Naive thymus-derived CD4-positive, alpha-beta T cell (primary cell): ENCODE measurements around the gene FSTL3. TPM values are rescaled to one million over a fixed set of nuclear protein-coding genes. Genes with fewer than 3 reads are reported as not detected.
A peak's percentile ranks its signal among the peaks of the same experiment; 100 is the strongest.

Source experiments
- ATAC-seq: fragments of 150-1000 bp; cut with Tn5 transposase; 2 replicates; pipeline ENCODE4 v1.10.0; 2021; ENCODE audit warnings: mild to moderate bottlenecking, moderate library complexity
- CTCF ChIA-PET: fragments of 350-600 bp; sonication (Branson Sonifier 250); formaldehyde crosslinking; loops from one replicate; lab custom pipeline; 2021; ENCODE audit warnings: antibody characterized with exemption; lab: Charles Lee
- POLR2A ChIA-PET: fragments of 350-600 bp; sonication (Branson Sonifier 250); formaldehyde crosslinking; loops from one replicate; lab custom pipeline; 2021; ENCODE audit warnings: antibody characterized with exemption, inconsistent platforms; lab: Charles Lee
- DNase-seq, 9 donors: peaks; one replicate each; pipeline versions ENCODE4 v3.0.0 to v3.0.0-alpha.2; 2020 to 2022; ENCODE audit warnings: mixed read lengths in 1 of 9
- H3K27ac ChIP-seq: one replicate; pipeline ENCODE4 v1.7.0; 2013; ENCODE audit warnings: mild to moderate bottlenecking, low read depth, low read length, moderate library complexity
- H3K27me3 ChIP-seq, 2 donors: one replicate each; pipeline ENCODE4 v1.7.0; 2013; ENCODE audit warnings: low read length in 2 of 2, mild to moderate bottlenecking in 2 of 2, moderate library complexity in 2 of 2; ENCODE audit not compliant: control insufficient read depth in 2 of 2, insufficient read depth in 2 of 2
- H3K36me3 ChIP-seq, 3 experiments: 1 replicate in 2 of 3; 2 replicates in 1 of 3; pipeline ENCODE4 v1.7.0; 2013; ENCODE audit warnings: low read length in 3 of 3, mild to moderate bottlenecking in 3 of 3, moderate library complexity in 1 of 3; ENCODE audit not compliant: insufficient read depth in 3 of 3, control insufficient read depth in 2 of 3
- H3K4me1 ChIP-seq, 2 donors: one replicate each; pipeline ENCODE4 v1.7.0; 2013; ENCODE audit warnings: low read length in 2 of 2, mild to moderate bottlenecking in 2 of 2, moderate library complexity in 1 of 2; ENCODE audit not compliant: control insufficient read depth in 2 of 2, insufficient read depth in 2 of 2
- H3K4me3 ChIP-seq: 2 replicates; pipeline ENCODE4 v1.7.0; 2013; ENCODE audit warnings: mild to moderate bottlenecking, low read length
- H3K9me3 ChIP-seq, 3 experiments: 1 replicate in 2 of 3; 2 replicates in 1 of 3; pipeline ENCODE4 v1.7.0; 2013; ENCODE audit warnings: low read length in 3 of 3; ENCODE audit not compliant: control insufficient read depth in 2 of 3
- H3K27ac Mint-ChIP-seq, 9 donors: one replicate each; pipeline ENCODE4 v1.8.0; 2020 to 2022; ENCODE audit warnings: mixed read lengths in 9 of 9, mild to moderate bottlenecking in 8 of 9, moderate library complexity in 5 of 9, inconsistent platforms in 2 of 9
- H3K27me3 Mint-ChIP-seq, 5 donors: one replicate each; pipeline ENCODE4 v1.8.0; 2021 to 2022; ENCODE audit warnings: mixed read lengths in 5 of 5, mild to moderate bottlenecking in 1 of 5
- H3K36me3 Mint-ChIP-seq, 5 donors: one replicate each; pipeline ENCODE4 v1.8.0; 2020 to 2022; ENCODE audit warnings: mixed read lengths in 5 of 5, mild to moderate bottlenecking in 3 of 5, inconsistent platforms in 1 of 5
- H3K4me1 Mint-ChIP-seq, 7 donors: one replicate each; pipeline ENCODE4 v1.8.0; 2020 to 2022; ENCODE audit warnings: mixed read lengths in 7 of 7, mild to moderate bottlenecking in 3 of 7, inconsistent platforms in 1 of 7
- H3K4me3 Mint-ChIP-seq, 10 donors: one replicate each; pipeline ENCODE4 v1.8.0; 2020 to 2022; ENCODE audit warnings: mild to moderate bottlenecking in 10 of 10, mixed read lengths in 10 of 10, moderate library complexity in 6 of 10, inconsistent platforms in 2 of 10
- H3K9me3 Mint-ChIP-seq, 11 donors: one replicate each; pipeline ENCODE4 v1.8.0; 2020 to 2022; ENCODE audit warnings: mixed read lengths in 11 of 11, mild to moderate bottlenecking in 4 of 11, inconsistent platforms in 1 of 11, moderate library complexity in 1 of 11
- intact Hi-C, 2 donors: fragments of 100-400 bp; cut with micrococcal nuclease; formaldehyde crosslinking; loops; one replicate each; pipeline ENCODE4 v1.15.1; 2023
- polyA plus RNA-seq, 2 donors: library from polyadenylated mRNA; unstranded; fragments of 300-500 nt; fragmentation: Illumina TruSeq; gene quantifications; one replicate each; pipeline ENCODE4 v1.2.3, GENCODE V29; 2021
- total RNA-seq, 6 experiments: library from RNA in 5 of 6; stranded (reverse) in 5 of 6; gene quantifications; 1 replicate in 5 of 6; 2 replicates in 1 of 6; pipeline ENCODE4 v1.2.3 and lab custom pipeline; 2021 to 2026

Gene FSTL3
- total and polyA plus RNA-seq, 7 experiments from 2014 or later, result 2.7 to 6.4 (median 4.7) TPM

DNA sequence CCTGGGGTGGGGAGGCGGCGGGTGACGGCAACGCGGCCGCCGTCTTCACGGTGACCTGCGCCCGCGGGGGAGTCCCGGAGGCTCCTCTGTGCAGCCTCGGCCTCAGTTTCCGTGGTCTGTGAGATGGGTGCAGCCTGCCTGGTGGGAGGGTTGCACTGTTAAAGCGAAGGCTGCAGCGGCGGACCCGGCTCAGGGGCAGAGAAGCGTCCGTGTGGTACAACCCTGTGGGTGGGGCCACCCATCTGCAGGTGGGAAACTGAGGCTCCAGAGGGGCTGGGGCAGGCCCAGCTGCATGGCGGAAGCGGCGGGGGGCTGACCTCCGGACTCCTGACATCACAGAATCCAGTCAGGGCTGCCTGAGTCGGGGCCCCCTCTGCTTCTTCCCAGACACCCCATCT, 36.0 kb upstream of the FSTL3 start:
- H3K9me3 Mint-ChIP-seq, result no peaks in the 10 kb centered on the region
- Histone ChIP-seq H3K27me3 (no peaks in the 10 kb centered on the region), H3K9me3 (no peaks in the 10 kb centered on the region), H3K36me3 (peaks cover 0 to 12% (median 0%) of the 10 kb centered on the region in 3 experiments), H3K4me3 (no peak overlapping the region), H3K27ac (peak overlapping the region; percentile 45), H3K4me1 (peaks cover 10 to 15% of the 10 kb centered on the region in 2 donors)
- ChIA-PET CTCF (no interaction called here), POLR2A (interaction anchor here (0.5 kb wide), 1 partner anchor 67 kb away, joined by 3 read pairs; no protein-coding TSS in a partner anchor)
- ATAC-seq, result no peak
- H3K27me3 Mint-ChIP-seq, result peaks cover 0 to 3% (median 0%) of the 10 kb centered on the region in 5 donors
- H3K4me1 Mint-ChIP-seq, result peaks cover 5 to 13% (median 6%) of the 10 kb centered on the region in 7 donors
- H3K4me3 Mint-ChIP-seq, result peak overlapping the region in 1 of 10 donors; percentile 16
- H3K27ac Mint-ChIP-seq, result no peak overlapping the region
- H3K36me3 Mint-ChIP-seq, result no peaks in the 10 kb centered on the region
- DNase-seq, result no peak
- intact Hi-C loops, result no loop called here

DNA sequence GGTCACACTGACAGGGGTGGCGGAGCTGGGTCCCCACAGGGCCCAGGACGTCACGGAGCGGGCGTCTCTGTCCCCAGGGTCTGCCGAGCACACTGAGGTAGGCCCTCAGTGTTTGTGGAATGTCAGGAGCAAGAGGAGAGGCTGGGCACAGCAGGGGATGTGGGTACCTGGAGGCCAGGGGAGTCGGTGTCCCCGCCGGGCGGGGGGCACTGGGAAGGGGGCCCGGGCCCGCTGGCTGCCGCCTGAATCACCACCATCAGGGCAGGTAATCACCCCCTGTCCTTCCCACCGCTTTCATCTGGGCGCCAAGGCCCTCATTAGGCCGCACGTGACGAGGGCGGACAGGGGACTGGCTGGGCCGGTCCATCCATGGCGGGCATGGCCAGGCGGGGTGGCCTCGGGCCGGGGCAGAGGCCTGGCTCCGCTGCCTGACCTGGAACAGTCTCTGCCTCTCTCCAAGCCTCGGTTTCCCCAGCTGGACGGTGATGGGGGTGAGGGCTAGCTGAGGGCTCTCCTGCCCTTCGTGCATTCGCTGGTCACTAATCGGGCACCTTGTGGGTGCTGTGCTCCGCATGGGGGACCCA, 35.5 kb upstream of the FSTL3 start:
- peak overlapping the region in 1 of 9 donors; percentile 81 for H3K27ac Mint-ChIP-seq
- peak overlapping the region; percentile 45 for H3K27ac ChIP-seq
- ATAC-seq (no peak), DNase-seq (no peak)
- H3K4me1 ChIP-seq, result peaks cover 10 to 15% of the 10 kb centered on the region in 2 donors
- peak overlapping the region in 2 of 10 donors; percentile 9 to 16 for H3K4me3 Mint-ChIP-seq
- no peaks in the 10 kb centered on the region for H3K27me3 ChIP-seq
- H3K36me3 ChIP-seq, result peaks cover 0 to 14% (median 0%) of the 10 kb centered on the region in 3 experiments
- peaks cover 5 to 13% (median 6%) of the 10 kb centered on the region in 7 donors for H3K4me1 Mint-ChIP-seq
- intact Hi-C loops, result no loop called here
- no peaks in the 10 kb centered on the region for H3K9me3 Mint-ChIP-seq
- peaks cover 0 to 3% (median 0%) of the 10 kb centered on the region in 5 donors for H3K27me3 Mint-ChIP-seq
- no peak overlapping the region for H3K4me3 ChIP-seq
- CTCF ChIA-PET, result interaction anchor here (0.7 kb wide), 1 partner anchor 99 kb away, joined by 3 read pairs; no protein-coding TSS in a partner anchor
- no peaks in the 10 kb centered on the region for H3K36me3 Mint-ChIP-seq
- H3K9me3 ChIP-seq, result no peaks in the 10 kb centered on the region
- POLR2A ChIA-PET, result interaction anchor here (0.6 kb wide), 1 partner anchor 439 kb away, joined by 3 read pairs; no protein-coding TSS in a partner anchor

GRCh38 chr19:641702-642101, 34.5 kb upstream of the FSTL3 start:
- no peaks in the 10 kb centered on the region for H3K9me3 Mint-ChIP-seq
- intact Hi-C loops, result no loop called here
- peaks cover 0 to 3% (median 0%) of the 10 kb centered on the region in 5 donors for H3K27me3 Mint-ChIP-seq
- no peaks in the 10 kb centered on the region for H3K27me3 ChIP-seq
- ATAC-seq, result no peak
- H3K9me3 ChIP-seq, result no peaks in the 10 kb centered on the region
- peaks cover 10 to 15% of the 10 kb centered on the region in 2 donors for H3K4me1 ChIP-seq
- POLR2A ChIA-PET, result interaction anchor here (0.7 kb wide), 1 partner anchor 14 kb away, joined by 3 read pairs; no protein-coding TSS in a partner anchor
- peaks cover 5 to 13% (median 6%) of the 10 kb centered on the region in 7 donors for H3K4me1 Mint-ChIP-seq
- no peak overlapping the region for H3K4me3 Mint-ChIP-seq
- no peak for DNase-seq
- peaks cover 0 to 4% (median 0%) of the 10 kb centered on the region in 5 donors for H3K36me3 Mint-ChIP-seq
- no peak overlapping the region for H3K27ac ChIP-seq
- CTCF ChIA-PET, result no interaction called here
- H3K27ac Mint-ChIP-seq, result no peak overlapping the region
- no peak overlapping the region for H3K4me3 ChIP-seq
- peaks cover 0 to 24% (median 0%) of the 10 kb centered on the region in 3 experiments for H3K36me3 ChIP-seq

DNA sequence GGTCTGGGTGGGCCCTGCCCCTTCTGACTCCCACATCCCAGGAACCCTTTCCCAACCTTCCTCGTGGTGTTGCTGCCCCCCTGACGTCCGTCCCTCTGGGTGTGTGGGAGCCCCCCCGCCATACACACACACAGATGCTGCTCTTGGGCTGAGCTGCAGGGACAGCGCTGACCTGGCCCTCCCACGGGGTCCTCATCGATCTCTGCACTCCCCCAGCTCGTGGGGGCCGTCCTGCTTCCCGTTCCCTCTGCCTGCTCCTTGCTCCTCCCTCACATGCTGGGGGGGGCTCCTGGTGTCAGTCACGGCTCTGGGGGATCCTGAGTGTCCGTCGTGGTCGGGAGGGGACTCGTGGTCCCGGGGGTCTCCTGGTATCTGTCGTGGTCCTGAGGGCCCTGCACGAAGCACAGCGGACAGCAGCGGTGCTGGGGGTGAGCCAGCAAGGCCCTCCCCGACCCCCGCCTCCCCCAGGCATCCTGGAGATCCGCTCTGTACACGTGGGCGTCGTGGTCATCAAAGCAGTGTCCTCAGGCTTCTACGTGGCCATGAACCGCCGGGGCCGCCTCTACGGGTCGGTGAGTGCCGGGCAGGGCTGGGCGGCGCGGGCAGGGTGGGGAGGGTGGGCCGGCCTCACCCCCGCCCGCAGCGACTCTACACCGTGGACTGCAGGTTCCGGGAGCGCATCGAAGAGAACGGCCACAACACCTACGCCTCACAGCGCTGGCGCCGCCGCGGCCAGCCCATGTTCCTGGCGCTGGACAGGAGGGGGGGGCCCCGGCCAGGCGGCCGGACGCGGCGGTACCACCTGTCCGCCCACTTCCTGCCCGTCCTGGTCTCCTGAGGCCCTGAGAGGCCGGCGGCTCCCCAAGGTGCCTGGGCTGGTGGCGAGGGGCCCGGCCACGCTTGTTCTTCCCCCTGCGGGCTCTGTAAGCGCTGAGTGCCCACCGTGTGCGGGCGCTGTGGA, 33.1 kb upstream of the FSTL3 start:
- ATAC-seq (no peak), DNase-seq (no peak)
- peaks cover 0 to 3% (median 0%) of the 10 kb centered on the region in 5 donors for H3K27me3 Mint-ChIP-seq
- H3K27me3 ChIP-seq, result no peaks in the 10 kb centered on the region
- H3K36me3 ChIP-seq, result peaks cover 0 to 37% (median 0%) of the 10 kb centered on the region in 3 experiments
- no peaks in the 10 kb centered on the region for H3K9me3 ChIP-seq
- H3K4me3 Mint-ChIP-seq, result no peak overlapping the region
- H3K27ac ChIP-seq, result no peak overlapping the region
- peaks cover 10 to 15% of the 10 kb centered on the region in 2 donors for H3K4me1 ChIP-seq
- ChIA-PET POLR2A (no interaction called here), CTCF (no interaction called here)
- H3K9me3 Mint-ChIP-seq, result no peaks in the 10 kb centered on the region
- no peak overlapping the region for H3K4me3 ChIP-seq
- H3K27ac Mint-ChIP-seq, result no peak overlapping the region
- intact Hi-C loops, result no loop called here
- peaks cover 5 to 11% (median 6%) of the 10 kb centered on the region in 7 donors for H3K4me1 Mint-ChIP-seq
- H3K36me3 Mint-ChIP-seq, result peaks cover 0 to 4% (median 0%) of the 10 kb centered on the region in 5 donors

GRCh38 chr19:643736-644135, 32.5 kb upstream of the FSTL3 start:
- no peak for DNase-seq
- ChIA-PET CTCF (no interaction called here), POLR2A (no interaction called here)
- Histone ChIP-seq H3K27me3 (no peaks in the 10 kb centered on the region), H3K36me3 (peaks cover 0 to 43% (median 0%) of the 10 kb centered on the region in 3 experiments), H3K4me1 (peaks cover 7 to 10% of the 10 kb centered on the region in 2 donors), H3K4me3 (no peak overlapping the region), H3K9me3 (no peaks in the 10 kb centered on the region), H3K27ac (no peak overlapping the region)
- no peak for ATAC-seq
- Mint-ChIP-seq H3K9me3 (no peaks in the 10 kb centered on the region), H3K36me3 (peaks cover 0 to 4% (median 0%) of the 10 kb centered on the region in 5 donors), H3K4me1 (peaks cover 5 to 11% (median 6%) of the 10 kb centered on the region in 7 donors), H3K4me3 (no peak overlapping the region), H3K27me3 (peaks cover 0 to 3% (median 0%) of the 10 kb centered on the region in 5 donors), H3K27ac (no peak overlapping the region)
- intact Hi-C loops, result no loop called here

GRCh38 chr19:644363-644762, 31.8 kb upstream of the FSTL3 start:
- Mint-ChIP-seq H3K9me3 (no peaks in the 10 kb centered on the region), H3K27ac (peak overlapping the region in 2 of 9 donors; percentile 43 to 51), H3K4me3 (no peak overlapping the region), H3K4me1 (peaks cover 1 to 7% (median 2%) of the 10 kb centered on the region in 7 donors), H3K36me3 (peaks cover 0 to 4% (median 0%) of the 10 kb centered on the region in 5 donors), H3K27me3 (peaks cover 0 to 1% (median 0%) of the 10 kb centered on the region in 5 donors)
- no peak for ATAC-seq
- H3K4me3 ChIP-seq, result no peak overlapping the region
- POLR2A ChIA-PET, result no interaction called here
- no peaks in the 10 kb centered on the region for H3K27me3 ChIP-seq
- no peaks in the 10 kb centered on the region for H3K9me3 ChIP-seq
- CTCF ChIA-PET, result no interaction called here
- no peak overlapping the region for H3K27ac ChIP-seq
- peaks cover 0 to 49% (median 3%) of the 10 kb centered on the region in 3 experiments for H3K36me3 ChIP-seq
- DNase-seq, result no peak
- intact Hi-C loops, result no loop called here
- H3K4me1 ChIP-seq, result peaks cover 1 to 4% of the 10 kb centered on the region in 2 donors
